HepG2 (cell line): ENCODE measurements around the gene STK11.

Source experiments
- CTCF ChIP-seq: sonication (generic); formaldehyde crosslinking; IDR thresholded peaks from 2 replicates; pipeline ENCODE4 v1.5.0; 2020; ENCODE audit warnings: mild to moderate bottlenecking, missing genetic modification reagents, moderate library complexity
- EP300 ChIP-seq, 3 experiments: sonication (generic) in 1 of 3; formaldehyde crosslinking in 1 of 3; IDR thresholded peaks; 2 replicates each; pipeline versions ENCODE4 v1.5.1 to v1.6.1; 2011 to 2020; ENCODE audit warnings: low read depth in 2 of 3, low read length in 2 of 3, borderline replicate concordance in 1 of 3, improper control_type of control experiment in 1 of 3, mild to moderate bottlenecking in 1 of 3, missing genetic modification reagents in 1 of 3, moderate library complexity in 1 of 3
- HIVEP1 ChIP-seq: sonication (generic); formaldehyde crosslinking; IDR thresholded peaks from 2 replicates; pipeline ENCODE4 v1.4.0; 2020; ENCODE audit warnings: mild to moderate bottlenecking, missing genetic modification reagents
- SP4 ChIP-seq: sonication (generic); formaldehyde crosslinking; IDR thresholded peaks from 2 replicates; pipeline ENCODE4 v1.8.1; 2023; ENCODE audit warnings: mild to moderate bottlenecking, missing genetic modification reagents
- SRSF1 ChIP-seq: fragments of 200-400 bp; formaldehyde crosslinking; optimal IDR thresholded peaks from 2 replicates; pipeline ENCODE3; 2017; ENCODE audit warnings: mild to moderate bottlenecking, low read depth, low read length, moderate library complexity
- STAT5B ChIP-seq: sonication (generic); formaldehyde crosslinking; IDR thresholded peaks from 2 replicates; pipeline ENCODE4 v1.4.0; 2020; ENCODE audit warnings: missing genetic modification reagents
- THYN1 ChIP-seq: sonication (generic); formaldehyde crosslinking; IDR thresholded peaks from 2 replicates; pipeline ENCODE4 v1.8.1; 2023; ENCODE audit warnings: low read depth, mild to moderate bottlenecking, moderate library complexity, missing genetic modification reagents, borderline replicate concordance
- ZNF143 ChIP-seq: sonication (generic); formaldehyde crosslinking; IDR thresholded peaks from 2 replicates; pipeline ENCODE4 v1.4.0; 2020; ENCODE audit warnings: missing genetic modification reagents
- ZNF512B ChIP-seq: sonication (generic); formaldehyde crosslinking; IDR thresholded peaks from 2 replicates; pipeline ENCODE4 v1.5.1; 2020; ENCODE audit warnings: missing genetic modification reagents, mild to moderate bottlenecking, borderline replicate concordance

- TF ChIP-seq SP4, result no peak
- no peak for TF ChIP-seq EP300 (IDR thresholded peaks at IDR 0.05; ENCODE audit: low read depth in 2 of 2, low read length in 2 of 2)
- TF ChIP-seq EP300 (CRISPR knock-in tag; IDR thresholded peaks at IDR 0.05; ENCODE audit: borderline replicate concordance), result no peak
- no peak for TF ChIP-seq ZNF143 (CRISPR knock-in tag)
- no peak for TF ChIP-seq HIVEP1 (CRISPR knock-in tag)
- TF ChIP-seq SRSF1, result no peak
- TF ChIP-seq THYN1 (CRISPR knock-in tag), result no peak
- no peak for TF ChIP-seq ZNF512B (CRISPR knock-in tag)
- no peak for TF ChIP-seq CTCF (CRISPR knock-in tag)
- TF ChIP-seq STAT5B, result no peak
Measured at GRCh38 chr19:1229056-1229923, 23.7 kb downstream of the STK11 start.
